ENCODE results near the gene TRERF1.

GRCh38 chr6:42454428-42454791 lies 2.7 kb upstream of the TRERF1 start:
- no peak for TF ChIP-seq POLR2A (IDR thresholded peaks at IDR 0.05; ENCODE audit: low read length)
- no peak for TF ChIP-seq GATA1 (IDR thresholded peaks at IDR 0.05; ENCODE audit: low read depth, low read length)
